ENCODE results near the gene TMOD2.

Gene TMOD2

DNA sequence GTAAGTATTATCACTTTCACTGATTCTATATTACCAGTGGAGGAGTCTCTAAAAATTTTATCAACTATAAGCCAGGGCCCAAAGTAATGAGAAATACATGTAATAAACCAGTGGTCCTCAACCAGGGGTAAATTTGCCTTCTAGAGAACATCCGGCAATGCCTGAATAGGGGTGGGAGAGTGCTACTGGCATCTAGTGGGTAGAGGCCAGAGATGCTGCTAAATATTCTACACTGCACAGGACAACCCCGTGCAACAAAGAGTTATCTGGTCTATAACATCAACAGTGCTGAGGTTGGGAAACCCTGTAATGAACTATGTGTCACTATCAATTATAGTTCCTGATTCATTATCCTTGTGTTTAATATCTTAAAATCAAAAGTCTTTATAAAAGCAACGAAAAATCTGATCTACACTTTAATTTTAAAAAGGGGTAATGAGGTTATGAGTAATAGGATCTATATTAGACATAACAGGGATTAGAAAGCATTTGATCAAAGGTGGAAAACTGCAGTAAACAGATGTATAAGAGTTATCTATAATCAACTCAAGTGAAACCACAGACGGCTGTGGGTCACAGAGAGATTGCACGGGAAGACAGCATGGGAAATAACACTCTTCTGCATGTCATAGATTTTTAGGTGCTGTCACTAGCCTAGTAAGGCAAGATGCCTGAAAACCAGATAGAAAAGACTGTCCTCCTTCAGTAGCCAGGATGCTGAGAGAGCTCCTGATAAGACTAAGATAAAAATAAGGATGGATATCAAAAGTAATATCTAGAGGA, 16.0 kb upstream of the TMOD2 start:
- no peak for DNase-seq (ENCODE audit: low spot score)
- Histone ChIP-seq H3K27ac (peak overlapping the region; percentile 12 to 95), H3K4me3 (peak overlapping the region; percentile 95)
- TF ChIP-seq, protein P1, sequence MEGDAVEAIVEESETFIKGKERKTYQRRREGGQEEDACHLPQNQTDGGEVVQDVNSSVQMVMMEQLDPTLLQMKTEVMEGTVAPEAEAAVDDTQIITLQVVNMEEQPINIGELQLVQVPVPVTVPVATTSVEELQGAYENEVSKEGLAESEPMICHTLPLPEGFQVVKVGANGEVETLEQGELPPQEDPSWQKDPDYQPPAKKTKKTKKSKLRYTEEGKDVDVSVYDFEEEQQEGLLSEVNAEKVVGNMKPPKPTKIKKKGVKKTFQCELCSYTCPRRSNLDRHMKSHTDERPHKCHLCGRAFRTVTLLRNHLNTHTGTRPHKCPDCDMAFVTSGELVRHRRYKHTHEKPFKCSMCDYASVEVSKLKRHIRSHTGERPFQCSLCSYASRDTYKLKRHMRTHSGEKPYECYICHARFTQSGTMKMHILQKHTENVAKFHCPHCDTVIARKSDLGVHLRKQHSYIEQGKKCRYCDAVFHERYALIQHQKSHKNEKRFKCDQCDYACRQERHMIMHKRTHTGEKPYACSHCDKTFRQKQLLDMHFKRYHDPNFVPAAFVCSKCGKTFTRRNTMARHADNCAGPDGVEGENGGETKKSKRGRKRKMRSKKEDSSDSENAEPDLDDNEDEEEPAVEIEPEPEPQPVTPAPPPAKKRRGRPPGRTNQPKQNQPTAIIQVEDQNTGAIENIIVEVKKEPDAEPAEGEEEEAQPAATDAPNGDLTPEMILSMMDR (IDR thresholded peaks at IDR 0.05): no peak

DNA sequence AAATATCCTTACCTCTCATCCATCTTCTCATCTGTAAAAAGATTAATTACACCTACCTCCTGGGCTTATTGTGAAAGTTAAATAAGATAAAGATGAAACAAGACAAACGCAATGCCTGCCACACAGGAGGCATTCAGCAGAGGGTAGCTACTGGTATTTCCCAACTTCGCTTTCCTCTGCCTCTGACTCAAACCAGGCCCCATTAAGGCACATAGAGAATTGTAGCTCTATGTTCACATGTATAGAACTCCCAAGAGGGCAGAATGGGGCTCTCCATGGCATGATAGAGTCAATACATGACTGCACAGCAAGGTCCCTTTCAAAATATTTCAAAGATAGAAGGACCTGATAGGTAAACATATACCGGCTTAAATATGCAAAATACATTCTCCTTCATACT, 15.3 kb upstream of the TMOD2 start:
- peak overlapping the region; percentile 95 for H3K4me3 ChIP-seq
- TF ChIP-seq, protein P1 (IDR thresholded peaks at IDR 0.05): no peak
- H3K27ac ChIP-seq: peak overlapping the region; percentile 80 to 95
- DNase-seq (ENCODE audit: low spot score): no peak

DNA sequence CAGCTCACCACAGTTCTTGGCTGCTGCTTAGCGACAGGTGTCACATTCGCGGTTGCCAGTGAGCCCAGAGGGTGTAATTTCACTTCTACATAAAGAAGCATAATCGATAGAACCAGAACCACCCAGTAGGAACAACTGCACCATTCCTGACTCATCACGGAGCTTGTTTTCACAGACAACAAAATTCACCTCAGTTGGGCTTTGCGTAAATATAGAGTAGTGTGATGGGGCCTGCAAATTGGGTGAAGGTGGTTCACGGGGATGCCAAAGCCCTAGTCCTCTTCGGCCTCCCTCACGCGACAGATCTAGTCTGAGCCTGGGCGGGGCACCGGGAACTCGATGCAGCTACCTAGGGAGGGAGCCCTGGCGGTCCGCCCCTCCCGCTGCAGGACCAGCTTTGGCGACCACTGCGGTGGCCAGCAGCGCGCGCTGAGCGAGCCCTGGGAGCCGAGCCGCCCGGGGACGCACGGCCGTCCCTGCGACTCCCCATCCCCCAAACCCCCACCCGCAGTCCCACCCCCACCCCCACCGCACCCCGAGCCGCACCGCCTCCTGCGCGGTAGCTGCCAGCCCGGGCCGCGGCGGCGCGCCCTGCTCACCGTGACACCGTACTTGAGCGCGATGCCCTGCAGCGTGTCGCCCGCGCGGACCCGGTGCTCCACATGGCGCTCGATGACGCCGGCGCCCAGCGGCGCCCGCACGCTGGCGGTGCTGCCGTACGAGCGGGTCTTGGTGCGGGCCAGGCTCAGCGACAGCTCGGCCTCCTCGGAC, 14.5 kb upstream of the TMOD2 start:
- no peak for DNase-seq (ENCODE audit: low spot score)
- TF ChIP-seq, protein P1 (IDR thresholded peaks at IDR 0.05): no peak
- Histone ChIP-seq H3K4me3 (peak overlapping the region; percentile 95), H3K27ac (peak overlapping the region; percentile 80 to 95)

DNA sequence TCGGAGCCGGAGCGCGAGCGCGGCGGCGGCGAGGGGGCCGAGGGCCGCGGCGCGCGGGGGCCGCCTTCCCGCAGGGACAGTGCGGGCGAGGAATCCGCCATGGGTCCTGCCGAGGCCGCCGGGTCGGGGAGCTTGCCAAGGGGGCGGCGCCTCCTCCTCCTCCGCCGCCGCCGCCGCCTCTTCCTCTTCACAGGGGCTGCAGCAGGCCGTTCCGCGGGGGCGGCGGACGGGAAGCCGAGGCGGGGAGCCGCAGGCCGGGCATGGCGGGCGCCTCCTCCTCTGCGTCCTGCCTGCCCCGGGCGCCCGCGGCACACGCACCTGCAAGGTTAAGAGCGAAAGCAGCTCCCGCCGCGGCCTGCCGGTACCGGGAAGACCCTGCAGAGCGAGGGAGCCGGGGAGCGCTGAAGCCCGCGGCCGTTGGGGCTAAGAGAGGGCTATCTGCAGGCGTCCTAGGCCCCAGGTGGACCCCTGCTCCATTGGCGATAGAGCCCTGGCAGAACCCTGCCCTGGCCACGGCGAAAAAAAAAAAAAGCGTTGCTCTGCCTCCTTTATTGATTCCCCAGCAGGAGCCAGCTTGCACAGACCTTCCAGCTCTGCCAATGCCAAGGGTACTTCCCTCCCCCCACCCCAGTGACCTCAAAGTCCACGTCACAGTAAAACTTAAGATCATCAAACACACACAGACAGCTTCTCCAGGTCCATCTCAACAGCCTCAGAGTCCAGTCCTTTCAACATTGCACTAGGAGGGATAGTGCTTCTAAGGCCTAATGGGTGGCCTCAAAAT, 13.7 kb upstream of the TMOD2 start, which contains the start of gene LYSMD2:
LYSMD2 (minus strand) TSS at position 134 of the 784 bp plus-strand sequence; CDS start at position 101, 33 bp downstream.
- peak within 1 kb of the TSS; percentile 80 to 95 for H3K27ac ChIP-seq
- TF ChIP-seq, protein P1 (IDR thresholded peaks at IDR 0.05): no peak
- DNase-seq (ENCODE audit: low spot score): peak; percentile 76

DNA sequence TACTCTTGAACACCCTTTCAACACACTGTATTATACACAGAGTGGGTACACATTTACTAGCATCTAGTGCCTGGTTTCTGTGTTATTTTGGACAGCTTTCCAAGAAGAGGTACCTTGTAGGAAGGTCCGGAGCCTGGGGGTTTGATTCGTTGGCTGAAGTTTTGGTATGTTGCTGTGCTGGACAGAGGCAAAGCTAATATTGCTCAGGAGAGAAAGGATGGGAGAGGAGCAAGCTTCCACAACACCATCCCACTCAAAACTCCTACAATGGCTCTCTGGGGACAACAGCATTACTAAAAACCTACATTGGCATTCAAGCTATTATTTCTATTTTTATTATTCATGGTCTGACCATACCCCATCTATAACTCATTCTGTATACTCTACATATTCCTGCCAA, 12.8 kb upstream of the TMOD2 start:
- H3K27ac ChIP-seq: peak overlapping the region; percentile 80 to 95

More for the DNA sequence above, 13.7 kb upstream of the TMOD2 start, which contains the start of gene LYSMD2:
- peak within 1 kb of the TSS; percentile 95 for H3K4me3 ChIP-seq

DNA sequence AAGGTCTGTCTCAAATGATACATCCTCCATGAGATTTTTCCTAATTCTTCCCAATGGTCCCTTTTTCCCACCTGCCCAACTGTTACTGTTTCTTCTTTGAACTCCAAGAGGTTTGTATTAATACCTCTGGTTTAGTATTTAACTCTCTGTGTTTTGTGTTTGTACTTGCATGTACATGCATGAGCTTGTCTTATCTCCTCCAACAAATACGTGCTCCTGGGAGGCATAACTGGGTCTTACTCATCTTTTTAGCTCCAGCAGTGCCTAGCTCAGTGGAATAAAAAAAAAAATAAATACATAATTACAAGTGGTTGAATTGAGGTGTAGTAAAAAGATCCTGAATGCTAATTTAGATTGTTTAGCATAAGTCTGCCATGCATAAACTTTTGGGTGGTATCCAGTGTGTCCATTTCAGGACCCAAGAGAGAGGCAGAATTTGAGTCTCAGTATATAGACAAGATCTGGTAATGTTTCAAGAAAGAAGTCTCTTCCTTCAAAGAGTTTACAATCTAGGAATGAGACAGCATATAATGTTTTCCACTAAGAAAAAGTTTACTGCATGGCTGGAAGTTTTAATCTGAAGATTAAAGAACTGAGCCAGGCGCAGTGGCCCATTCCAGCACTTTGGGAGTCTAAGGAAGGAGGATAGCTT, 12.2 kb upstream of the TMOD2 start:
- H3K27ac ChIP-seq: no peak overlapping the region
- TF ChIP-seq, protein P1 (IDR thresholded peaks at IDR 0.05): no peak
- no peak for DNase-seq (ENCODE audit: low spot score)
- no peak overlapping the region for H3K4me3 ChIP-seq

More for the DNA sequence above, 12.8 kb upstream of the TMOD2 start:
- DNase-seq (ENCODE audit: low spot score): no peak
- no peak overlapping the region for H3K4me3 ChIP-seq
- TF ChIP-seq, protein P1 (IDR thresholded peaks at IDR 0.05): no peak

Data from coronary artery (tissue), 2 donors.